Measurements from ENCODE around the gene MCL1. TPM values are rescaled to one million over a fixed set of nuclear protein-coding genes. Genes with fewer than 3 reads are reported as not detected.

Gene MCL1
- polyA plus RNA-seq, 4 donors, result 156 to 449 (median 178) TPM

DNA sequence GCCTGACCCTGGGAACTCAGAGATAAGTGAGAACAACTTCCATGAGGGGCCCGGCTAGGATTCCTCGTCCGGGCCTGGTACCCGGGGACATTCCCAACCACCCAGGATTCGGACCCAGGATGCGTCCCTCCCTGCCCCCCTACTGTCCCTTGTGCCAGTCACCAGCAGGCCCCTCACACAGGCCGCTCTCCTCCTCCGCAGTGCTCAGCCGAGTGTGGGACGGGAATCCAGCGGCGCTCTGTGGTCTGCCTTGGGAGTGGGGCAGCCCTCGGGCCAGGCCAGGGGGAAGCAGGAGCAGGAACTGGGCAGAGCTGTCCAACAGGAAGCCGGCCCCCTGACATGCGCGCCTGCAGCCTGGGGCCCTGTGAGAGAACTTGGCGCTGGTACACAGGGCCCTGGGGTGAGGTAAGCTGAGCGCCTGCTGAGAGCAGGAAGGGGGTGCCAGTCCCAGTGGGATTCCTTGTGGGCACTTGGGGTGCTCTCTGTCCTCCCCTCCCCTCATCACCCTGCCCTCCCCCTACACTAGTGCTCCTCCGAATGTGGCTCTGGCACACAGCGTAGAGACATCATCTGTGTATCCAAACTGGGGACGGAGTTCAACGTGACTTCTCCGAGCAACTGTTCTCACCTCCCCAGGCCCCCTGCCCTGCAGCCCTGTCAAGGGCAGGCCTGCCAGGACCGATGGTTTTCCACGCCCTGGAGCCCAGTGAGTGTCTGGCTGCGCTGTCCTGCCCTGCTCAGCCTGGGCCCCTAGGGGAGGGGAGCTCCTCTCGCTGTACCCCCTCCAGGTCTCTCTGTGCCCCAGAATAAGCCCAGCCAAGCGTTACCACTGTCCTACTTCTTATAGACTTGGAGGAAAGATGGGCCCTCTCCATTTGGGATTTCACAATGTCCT lies 20.4 kb downstream of the MCL1 start:
- DNase-seq (ENCODE audit: low read depth in 4 of 4, low spot score in 3 of 4), result no peak

DNA sequence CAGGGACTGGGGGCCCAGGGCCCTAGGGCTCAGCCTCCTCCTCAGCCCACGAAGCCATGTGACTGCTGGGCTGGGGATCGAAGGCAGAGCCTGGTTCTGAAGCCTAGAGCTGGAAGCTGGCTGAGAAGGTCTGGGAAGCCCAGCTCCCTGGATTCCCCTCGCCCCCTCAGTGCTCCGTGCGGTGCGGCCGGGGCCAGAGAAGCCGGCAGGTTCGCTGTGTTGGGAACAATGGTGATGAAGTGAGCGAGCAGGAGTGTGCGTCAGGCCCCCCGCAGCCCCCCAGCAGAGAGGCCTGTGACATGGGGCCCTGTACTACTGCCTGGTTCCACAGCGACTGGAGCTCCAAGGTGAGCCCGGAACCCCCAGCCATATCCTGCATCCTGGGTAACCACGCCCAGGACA lies 21.1 kb downstream of the MCL1 start:
- DNase-seq (ENCODE audit: low read depth in 4 of 4, low spot score in 3 of 4), result no peak

DNA sequence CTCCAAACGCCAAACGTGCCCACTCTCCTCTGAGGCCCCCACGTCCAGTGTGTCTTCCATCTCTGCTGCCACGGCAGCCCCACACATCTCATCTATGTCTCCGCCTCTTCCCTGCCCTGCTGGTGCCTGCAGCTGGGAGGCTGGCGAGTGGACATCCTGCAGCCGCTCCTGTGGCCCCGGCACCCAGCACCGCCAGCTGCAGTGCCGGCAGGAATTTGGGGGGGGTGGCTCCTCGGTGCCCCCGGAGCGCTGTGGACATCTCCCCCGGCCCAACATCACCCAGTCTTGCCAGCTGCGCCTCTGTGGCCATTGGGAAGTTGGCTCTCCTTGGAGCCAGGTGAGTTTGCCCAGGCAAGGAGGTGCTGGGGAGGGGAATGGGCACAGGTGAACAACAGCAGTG lies 21.6 kb downstream of the MCL1 start:
- no peak for DNase-seq (ENCODE audit: low read depth in 4 of 4, low spot score in 3 of 4)

DNA sequence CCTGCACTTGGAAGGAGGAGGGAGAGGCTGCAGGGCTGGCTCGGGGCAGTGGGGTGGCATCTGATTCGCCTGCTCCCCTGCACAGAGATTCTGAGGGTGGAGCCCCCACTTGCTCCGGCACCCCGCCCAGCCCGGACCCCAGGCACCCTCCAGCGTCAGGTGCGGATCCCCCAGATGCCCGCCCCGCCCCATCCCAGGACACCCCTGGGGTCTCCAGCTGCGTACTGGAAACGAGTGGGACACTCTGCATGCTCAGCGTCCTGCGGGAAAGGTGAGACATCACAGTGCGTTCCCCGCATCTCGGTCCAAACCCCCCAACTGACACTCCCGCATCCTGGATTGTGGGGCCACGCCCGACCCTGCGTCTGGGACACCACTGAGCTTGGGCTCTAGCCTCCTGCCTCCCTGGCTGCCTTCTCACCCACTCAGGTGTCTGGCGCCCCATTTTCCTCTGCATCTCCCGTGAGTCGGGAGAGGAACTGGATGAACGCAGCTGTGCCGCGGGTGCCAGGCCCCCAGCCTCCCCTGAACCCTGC lies 22.3 kb downstream of the MCL1 start:
- DNase-seq (ENCODE audit: low read depth in 4 of 4, low spot score in 3 of 4), result no peak

DNA sequence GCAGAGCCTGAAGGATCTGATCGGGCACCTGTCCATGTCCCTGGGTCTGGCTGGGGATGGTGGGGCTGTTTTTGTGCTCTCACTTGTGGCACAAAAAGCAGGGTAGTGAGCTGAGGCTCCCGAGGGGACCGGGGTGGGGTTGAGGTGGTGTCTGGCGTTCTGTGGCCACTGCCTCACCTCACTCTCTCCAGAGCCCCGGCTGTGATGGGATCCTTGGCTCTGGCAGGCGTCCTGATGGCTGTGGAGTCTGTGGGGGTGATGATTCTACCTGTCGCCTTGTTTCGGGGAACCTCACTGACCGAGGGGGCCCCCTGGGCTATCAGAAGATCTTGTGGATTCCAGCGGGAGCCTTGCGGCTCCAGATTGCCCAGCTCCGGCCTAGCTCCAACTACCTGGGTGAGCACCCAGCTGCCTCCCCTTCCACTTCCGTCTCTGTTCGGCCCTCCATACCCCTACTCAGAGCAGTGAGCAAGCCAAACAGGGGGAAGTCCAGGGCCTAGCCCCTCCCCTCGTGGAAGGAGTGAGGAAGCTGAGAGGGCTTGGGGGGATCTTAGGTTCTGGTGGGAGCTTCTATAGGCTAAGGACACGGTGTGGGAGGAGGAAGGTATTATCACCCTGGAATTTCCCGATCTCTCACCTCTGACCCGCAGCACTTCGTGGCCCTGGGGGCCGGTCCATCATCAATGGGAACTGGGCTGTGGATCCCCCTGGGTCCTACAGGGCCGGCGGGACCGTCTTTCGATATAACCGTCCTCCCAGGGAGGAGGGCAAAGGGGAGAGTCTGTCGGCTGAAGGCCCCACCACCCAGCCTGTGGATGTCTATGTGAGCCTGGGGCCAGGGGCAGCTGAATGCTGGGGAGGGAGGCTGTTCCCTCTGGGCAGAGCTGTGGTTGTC lies 23.2 kb downstream of the MCL1 start:
- no peak for DNase-seq (ENCODE audit: low read depth in 4 of 4, low spot score in 3 of 4)

DNA sequence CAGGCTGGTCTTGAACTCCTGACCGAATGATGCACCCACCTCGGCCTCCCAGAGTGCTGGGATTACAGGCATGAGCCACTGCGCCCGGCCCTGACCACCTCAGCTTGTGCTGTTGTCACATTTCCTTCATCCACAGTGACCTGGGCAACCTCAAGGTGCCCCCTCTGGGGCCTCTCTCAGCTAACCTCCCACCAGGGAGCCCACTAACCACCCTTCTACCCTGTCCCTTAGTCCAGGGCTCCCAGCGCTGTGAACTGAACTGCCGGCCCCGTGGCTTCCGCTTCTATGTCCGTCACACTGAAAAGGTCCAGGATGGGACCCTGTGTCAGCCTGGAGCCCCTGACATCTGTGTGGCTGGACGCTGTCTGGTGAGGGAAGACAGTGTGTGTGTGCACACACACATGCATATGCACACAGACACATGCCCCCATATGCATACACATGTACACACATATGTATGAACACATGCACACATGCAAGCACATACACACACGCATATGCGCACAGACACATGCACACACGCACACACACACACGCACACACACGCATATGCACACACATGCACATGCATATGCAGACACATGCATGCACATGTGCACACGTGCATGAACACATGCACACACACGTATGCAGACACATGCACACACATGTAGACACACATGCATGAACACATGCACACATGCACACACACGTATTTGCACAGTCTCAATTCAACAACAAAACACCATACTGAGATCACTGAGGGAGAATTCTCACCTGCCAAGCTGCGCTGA lies 24.0 kb downstream of the MCL1 start:
- no peak for DNase-seq (ENCODE audit: low read depth in 4 of 4, low spot score in 3 of 4)

DNA sequence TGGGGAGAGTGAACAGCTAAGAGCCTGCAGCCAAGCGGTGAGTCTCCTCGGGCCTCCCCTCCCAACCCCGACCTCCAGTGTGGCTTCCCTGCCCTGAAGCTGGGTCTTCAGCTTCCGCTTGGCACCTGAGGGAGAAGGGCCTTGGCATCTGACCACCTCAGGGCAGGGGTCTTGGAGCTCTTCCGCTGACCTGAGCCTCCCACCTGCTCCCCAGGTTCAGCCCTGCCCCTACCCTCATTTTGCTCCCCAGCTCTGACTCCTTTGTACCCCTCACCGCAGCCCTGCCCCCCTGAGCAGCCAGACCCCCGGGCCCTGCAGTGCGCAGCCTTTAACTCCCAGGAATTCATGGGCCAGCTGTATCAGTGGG lies 25.3 kb downstream of the MCL1 start:
- no peak for DNase-seq (ENCODE audit: low read depth in 4 of 4, low spot score in 3 of 4)

DNA sequence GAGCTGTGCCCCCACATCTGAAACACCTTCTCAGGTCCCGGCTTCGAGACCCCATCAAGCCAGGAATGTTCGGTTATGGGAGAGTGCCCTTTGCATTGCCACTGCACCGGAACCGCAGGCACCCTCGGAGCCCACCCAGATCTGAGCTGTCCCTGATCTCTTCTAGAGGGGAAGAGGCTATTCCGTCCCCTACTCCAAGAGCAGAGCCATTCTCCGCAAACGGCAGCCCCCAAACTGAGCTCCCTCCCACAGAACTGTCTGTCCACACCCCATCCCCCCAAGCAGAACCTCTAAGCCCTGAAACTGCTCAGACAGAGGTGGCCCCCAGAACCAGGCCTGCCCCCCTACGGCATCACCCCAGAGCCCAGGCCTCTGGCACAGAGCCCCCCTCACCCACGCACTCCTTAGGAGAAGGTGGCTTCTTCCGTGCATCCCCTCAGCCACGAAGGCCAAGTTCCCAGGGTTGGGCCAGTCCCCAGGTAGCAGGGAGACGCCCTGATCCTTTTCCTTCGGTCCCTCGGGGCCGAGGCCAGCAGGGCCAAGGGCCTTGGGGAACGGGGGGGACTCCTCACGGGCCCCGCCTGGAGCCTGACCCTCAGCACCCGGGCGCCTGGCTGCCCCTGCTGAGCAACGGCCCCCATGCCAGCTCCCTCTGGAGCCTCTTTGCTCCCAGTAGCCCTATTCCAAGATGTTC lies 25.9 kb downstream of the MCL1 start:
- DNase-seq (ENCODE audit: low read depth in 4 of 4, low spot score in 3 of 4), result no peak

DNA sequence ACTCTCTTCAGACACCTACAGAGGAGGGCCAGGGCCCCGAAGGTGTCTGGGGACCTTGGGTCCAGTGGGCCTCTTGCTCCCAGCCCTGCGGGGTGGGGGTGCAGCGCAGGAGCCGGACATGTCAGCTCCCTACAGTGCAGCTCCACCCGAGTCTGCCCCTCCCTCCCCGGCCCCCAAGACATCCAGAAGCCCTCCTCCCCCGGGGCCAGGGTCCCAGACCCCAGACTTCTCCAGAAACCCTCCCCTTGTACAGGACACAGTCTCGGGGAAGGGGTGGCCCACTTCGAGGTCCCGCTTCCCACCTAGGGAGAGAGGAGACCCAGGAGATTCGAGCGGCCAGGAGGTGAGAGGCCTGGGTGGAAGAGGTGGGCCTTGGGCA lies 26.5 kb downstream of the MCL1 start:
- no peak for DNase-seq (ENCODE audit: low read depth in 4 of 4, low spot score in 3 of 4)

DNA sequence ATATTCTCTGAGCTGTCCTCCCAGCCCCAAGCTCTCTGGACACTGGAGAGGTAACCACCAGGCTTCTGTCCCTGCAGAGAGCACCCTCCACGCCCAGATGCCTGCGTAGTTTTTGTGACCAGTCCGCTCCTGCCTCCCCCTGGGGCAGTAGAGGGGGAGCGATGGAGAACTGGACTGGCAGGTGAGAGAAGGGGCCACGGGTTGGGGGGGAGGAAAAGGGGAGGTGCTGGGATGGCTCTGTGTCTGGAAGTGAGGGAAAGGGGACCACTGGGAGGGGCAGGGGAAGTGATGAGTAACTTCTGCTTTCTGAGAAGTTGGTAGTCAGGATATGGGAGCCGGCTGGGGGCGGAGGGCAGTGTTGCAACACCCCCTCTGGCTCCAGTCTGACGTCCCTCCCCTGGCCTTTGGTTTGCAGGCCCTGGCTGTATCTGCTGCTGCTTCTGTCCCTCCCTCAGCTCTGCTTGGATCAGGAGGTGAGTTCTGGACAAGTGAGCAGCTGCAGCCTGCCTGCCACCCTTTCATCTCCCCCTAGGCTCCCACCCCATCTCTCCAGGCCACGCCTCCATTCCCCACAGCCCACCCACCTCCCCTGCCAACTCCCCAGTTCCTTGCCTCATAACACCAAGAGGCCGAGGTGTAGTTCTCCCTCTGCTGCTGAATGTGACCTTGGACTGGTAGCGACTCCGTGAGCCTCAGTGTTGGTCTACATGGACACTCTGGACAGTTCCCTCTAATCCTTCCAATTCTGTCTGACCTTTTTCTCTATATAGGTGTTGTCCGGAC lies 27.1 kb downstream of the MCL1 start:
- peak in 1 of 4 donors; percentile 58 for DNase-seq (ENCODE audit: low read depth in 4 of 4, low spot score in 3 of 4)

DNA sequence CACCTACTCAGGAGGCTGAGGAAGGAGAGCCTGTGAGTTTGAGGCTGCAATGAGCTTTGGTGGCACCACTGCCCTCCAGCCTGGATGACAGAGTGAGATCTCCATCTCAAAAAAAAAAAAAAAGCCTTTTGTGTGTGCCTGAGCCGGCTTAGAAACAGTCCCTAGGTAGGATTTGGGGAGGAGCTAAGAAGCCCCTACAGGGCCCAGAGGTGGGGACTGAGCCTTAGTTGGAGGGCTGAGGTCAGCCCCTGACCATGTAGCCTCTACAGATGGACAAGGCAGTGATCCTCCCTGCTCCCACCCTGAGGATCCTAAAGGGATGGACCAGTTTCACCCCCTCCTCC lies 27.7 kb downstream of the MCL1 start:
- DNase-seq (ENCODE audit: low read depth in 4 of 4, low spot score in 3 of 4), result no peak

DNA sequence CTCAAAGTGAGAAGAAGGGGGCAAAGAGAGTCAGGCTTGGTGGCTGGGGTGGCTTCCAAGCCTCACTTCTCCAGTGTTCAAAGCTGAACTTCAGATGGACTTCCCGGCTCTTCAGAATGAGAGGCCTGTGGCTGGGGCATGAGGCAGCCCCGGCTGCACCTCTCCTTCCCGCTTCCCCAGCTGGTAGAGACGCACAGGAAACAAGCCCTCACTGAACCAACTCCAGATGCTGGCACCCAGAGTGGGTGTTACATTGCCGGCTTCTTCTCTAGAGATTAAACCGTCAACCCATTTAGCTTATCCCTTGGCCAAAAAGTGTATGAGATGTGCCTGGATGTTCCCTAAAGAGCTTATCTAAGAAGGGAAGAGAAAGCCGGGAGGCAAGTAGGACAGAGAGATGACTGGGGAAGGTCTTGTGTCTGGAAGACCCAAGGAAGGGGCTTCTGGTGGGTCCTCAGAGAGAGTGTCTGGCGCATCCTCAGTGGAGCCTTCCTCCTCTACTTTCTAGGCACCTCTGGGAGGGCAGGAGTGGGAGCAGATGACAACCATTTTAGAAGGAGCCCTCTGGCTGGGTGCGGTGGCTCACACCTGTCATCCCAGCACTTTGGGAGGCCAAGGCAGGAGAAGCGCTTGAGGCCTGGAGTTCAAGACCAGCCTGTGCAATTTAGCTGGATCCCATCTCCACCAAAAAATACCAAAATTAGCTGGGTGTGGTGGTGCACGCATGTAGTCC lies 28.2 kb downstream of the MCL1 start:
- no peak for DNase-seq (ENCODE audit: low read depth in 4 of 4, low spot score in 3 of 4)

DNA sequence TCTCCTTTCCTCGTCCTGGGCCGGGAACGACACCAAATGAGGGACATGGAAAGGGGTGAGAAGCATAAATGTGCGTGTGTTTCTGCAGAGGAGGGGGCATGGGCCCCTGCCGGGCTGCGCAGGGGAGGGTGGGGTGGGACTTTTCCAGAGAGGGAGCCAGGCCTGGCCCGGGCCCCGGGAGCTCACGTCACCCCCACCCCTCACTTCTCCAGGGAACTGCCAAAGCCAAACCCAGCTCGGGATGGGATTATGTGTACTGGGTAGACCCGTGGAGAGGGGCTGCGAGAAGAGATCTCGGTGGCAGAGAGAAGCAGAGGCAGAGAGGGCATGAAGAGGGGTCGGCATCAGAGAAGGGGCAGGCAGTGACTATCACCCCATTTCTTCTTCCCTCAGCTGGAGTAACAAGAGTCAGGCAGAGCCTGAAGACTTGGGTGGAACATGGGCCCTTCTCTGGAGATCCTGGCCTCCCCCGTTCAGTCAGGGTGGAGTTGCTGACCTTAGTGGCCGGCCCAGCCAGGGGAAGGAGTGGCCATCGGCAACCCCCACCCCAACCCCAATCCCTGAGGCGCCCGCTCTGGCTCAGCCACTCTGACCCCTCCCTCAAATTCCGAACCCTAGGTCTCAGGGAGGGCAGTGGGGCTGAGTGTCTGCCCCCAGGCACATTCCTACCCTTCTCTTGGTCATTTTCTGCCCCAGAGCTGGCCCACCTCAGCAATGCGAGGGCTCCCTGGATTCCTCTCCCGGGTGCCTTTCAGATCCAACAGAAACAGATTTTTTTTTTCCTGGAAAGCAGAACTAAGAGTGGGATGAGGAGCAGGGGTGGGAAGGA lies 29.0 kb downstream of the MCL1 start:
- no peak for DNase-seq (ENCODE audit: low read depth in 4 of 4, low spot score in 3 of 4)

DNA sequence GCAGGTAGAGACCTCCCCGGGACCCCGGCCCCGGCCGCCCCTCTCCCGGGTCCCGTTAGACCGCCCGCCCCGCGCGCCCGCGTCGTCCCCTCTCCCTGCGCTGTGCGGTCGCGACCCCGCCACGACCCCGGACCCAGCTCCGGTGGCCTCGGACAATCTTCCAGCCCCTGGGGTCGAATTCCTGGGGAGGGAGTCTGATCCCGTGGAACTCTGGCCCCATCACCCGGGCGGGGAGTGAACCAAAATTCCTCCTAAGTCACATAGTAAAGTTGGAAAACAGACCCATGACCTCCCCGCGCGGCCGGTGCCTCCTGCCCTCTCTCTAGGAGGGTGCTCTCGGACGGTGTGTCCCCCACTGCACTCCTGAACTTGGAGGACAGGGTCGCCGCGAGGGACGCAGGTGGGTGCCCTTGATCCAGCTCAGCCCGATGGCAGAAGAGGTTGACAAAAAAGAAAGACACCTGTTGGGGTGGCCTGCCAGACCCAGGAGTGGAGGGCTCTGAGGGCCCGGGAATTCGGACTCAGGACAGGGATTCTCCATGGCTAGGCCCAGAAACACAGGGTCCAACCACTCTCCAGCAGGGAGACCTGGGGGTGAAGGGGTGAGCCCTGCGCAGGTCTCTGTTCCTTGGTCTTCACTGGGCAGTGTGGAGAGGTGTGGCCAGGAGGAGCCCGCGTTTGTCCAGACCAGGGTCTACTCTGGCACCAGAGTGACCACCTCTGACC lies 29.8 kb downstream of the MCL1 start:
- DNase-seq (ENCODE audit: low read depth in 4 of 4, low spot score in 3 of 4), result no peak

DNA sequence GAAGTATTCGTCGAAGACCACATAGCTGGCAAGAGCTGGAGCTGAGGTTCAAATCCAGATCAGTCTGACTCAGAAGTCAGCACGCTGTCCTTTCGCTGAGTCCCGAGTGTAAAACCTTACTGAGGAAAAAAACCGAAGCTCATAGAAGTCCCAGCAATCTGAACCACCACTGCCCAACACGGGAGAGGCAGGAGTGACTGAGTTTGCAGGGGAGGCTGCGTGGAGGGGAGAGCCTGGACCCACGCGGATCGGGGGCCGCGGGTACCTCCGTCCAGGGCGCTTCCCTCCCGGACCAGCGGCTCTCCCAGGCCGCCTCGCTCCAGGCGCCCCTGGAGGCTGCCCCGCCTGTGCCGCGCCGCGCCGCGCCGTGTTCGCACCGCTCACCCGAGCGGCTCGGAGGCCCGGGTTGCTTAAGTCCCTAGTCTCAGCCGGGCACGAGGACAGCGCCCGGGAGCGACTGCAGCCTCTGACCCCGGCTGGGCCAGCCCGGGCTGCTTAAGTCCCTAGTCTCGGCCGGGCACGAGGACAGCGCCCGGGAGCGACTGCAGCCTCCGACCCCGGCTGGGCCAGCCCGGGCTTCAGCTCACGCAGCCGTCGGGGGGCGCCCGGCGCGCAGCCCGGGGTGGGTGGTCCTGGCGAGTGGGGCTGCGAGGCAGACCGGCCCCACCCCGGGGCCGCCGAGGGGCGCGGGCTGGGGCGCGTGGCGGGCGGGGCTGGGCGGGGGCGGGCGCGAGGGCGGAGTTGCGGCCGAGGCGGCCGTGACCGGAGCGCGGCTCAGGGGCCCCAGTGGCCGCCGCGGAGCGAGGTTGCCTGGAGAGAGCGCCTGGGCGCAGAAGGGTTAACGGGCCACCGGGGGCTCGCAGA lies 30.5 kb downstream of the MCL1 start, which contains the start of gene ADAMTSL4:
ADAMTSL4 (plus strand) TSS at position 777 of the 864 bp plus-strand sequence. CDS start 2,881 bp downstream, outside the sequence.
- DNase-seq (ENCODE audit: low read depth in 4 of 4, low spot score in 3 of 4), result no peak

DNA sequence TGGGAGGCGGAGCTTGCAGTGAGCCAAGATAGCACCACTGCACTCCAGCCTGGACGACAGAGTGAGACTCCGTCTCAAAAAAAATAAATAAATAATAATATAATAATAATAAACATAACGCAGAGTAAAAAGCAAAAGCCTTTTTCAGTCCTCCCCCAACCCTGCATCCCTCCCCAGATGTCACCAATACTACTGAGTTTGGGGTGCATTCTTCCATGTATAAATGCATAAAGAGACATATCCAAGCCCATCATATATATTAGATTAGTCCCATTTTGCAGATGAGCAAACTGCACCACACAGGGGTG lies 31.1 kb downstream of the MCL1 start:
- no peak for DNase-seq (ENCODE audit: low read depth in 4 of 4, low spot score in 3 of 4)

Measured in left renal pelvis (tissue), 4 donors.